K562 (cell line): ENCODE results near the gene UBE2D2. TPM values are rescaled to one million over a fixed set of nuclear protein-coding genes. Genes with fewer than 3 reads are reported as not detected.

Source experiments
- ARID1B ChIP-seq: fragments of 450-650 bp; IDR thresholded peaks from 2 replicates; pipeline ENCODE4 v1.6.1; 2016; ENCODE audit warnings: antibody characterized with exemption, mild to moderate bottlenecking, inconsistent platforms
- ATF6 ChIP-seq: sonication (generic); formaldehyde crosslinking; IDR thresholded peaks from 2 replicates; pipeline ENCODE4 v1.4.0; 2020; ENCODE audit warnings: mild to moderate bottlenecking, missing genetic modification reagents
- BHLHE40 ChIP-seq: IDR thresholded peaks from 2 replicates; pipeline ENCODE4 v1.6.1; 2011; ENCODE audit warnings: low read length, improper control_type of control experiment
- BRD9 ChIP-seq: fragments of 450-650 bp; IDR thresholded peaks from 2 replicates; pipeline ENCODE4 v1.6.1; 2018; ENCODE audit warnings: low read depth; ENCODE audit not compliant: partially characterized antibody
- CXXC5 ChIP-seq: fragments of 250-450 bp; sonication (Bioruptor Pico); IDR thresholded peaks from 2 replicates; pipeline ENCODE4 v1.8.0; 2022; ENCODE audit warnings: inconsistent platforms, mild to moderate bottlenecking, moderate library complexity
- HSF4 ChIP-seq: fragments of 250-450 bp; sonication (Bioruptor Pico); IDR thresholded peaks from 2 replicates; pipeline ENCODE4 v2.1.2; 2022; ENCODE audit warnings: mild to moderate bottlenecking, moderate library complexity, borderline replicate concordance
- MTA2 ChIP-seq: fragments of 450-650 bp; IDR thresholded peaks from 2 replicates; pipeline ENCODE4 v1.6.1; 2016; ENCODE audit warnings: low read depth
- NCOR1 ChIP-seq: fragments of 450-650 bp; IDR thresholded peaks from 2 replicates; pipeline ENCODE4 v1.6.1; 2016; ENCODE audit warnings: mild to moderate bottlenecking, moderate library complexity
- PHB ChIP-seq: fragments of 250-450 bp; sonication (Bioruptor Pico); IDR thresholded peaks from 2 replicates; pipeline ENCODE4 v1.5.0; 2021
- PRMT5 ChIP-seq: sonication (generic); formaldehyde crosslinking; IDR thresholded peaks from 2 replicates; pipeline ENCODE4 v1.5.0; 2020; ENCODE audit warnings: missing genetic modification reagents
- SMAD1 ChIP-seq: fragments of 150-350 bp; IDR thresholded peaks from 2 replicates; pipeline ENCODE4 v1.6.1; 2014; ENCODE audit warnings: low read length, low read depth; ENCODE audit not compliant: partially characterized antibody
- TAF1 ChIP-seq: IDR thresholded peaks from 2 replicates; pipeline ENCODE4 v1.6.1; 2011; ENCODE audit warnings: mild to moderate bottlenecking, low read length, moderate library complexity; ENCODE audit not compliant: insufficient read depth, control insufficient read depth, severe bottlenecking; ENCODE audit errors: extremely low read depth
- ZFPM2 ChIP-seq: fragments of 250-450 bp; sonication (Bioruptor Pico); IDR thresholded peaks from 2 replicates; pipeline ENCODE4 v1.5.1; 2022; ENCODE audit warnings: mild to moderate bottlenecking
- ZNF12 ChIP-seq: sonication (generic); formaldehyde crosslinking; IDR thresholded peaks from 2 replicates; pipeline ENCODE4 v1.4.0; 2020; ENCODE audit warnings: mild to moderate bottlenecking, missing genetic modification reagents
- polyA plus RNA-seq, 8 experiments: library from polyadenylated mRNA; depleted of rRNA in 4 of 8; stranded (reverse) in 5 of 8; unstranded in 3 of 8; fragments of >200 nt; fragmentation: Nextera tagmentation in 2 of 8; fragmentation: Illumina TruSeq in 1 of 8; extraction: Ambion mirVana in 2 of 8; extraction: Trizol in 1 of 8; gene quantifications; 2 replicates each; pipeline versions ENCODE4 v1.2.1 to v1.2.3, GENCODE V29; 2011 to 2014; ENCODE audit warnings: inconsistent platforms in 1 of 8, missing spikeins in 1 of 8
- total RNA-seq, 7 experiments: library from RNA; depleted of rRNA in 6 of 7; stranded (reverse); fragments of >200 nt in 6 of 7; fragmentation: Illumina TruSeq in 2 of 7; extraction: Trizol in 2 of 7; gene quantifications; 2 replicates each; pipeline versions ENCODE4 v1.2.1 to v1.2.3, GENCODE V29; 2011 to 2021; ENCODE audit warnings: low replicate concordance in 1 of 7

The UBE2D2 gene
- total and polyA plus RNA-seq, 9 of the 15 experiments (the other 6 are each of a cell fraction or from before 2014, with no cell fraction given) = 53.6 to 198 (median 122) TPM

DNA sequence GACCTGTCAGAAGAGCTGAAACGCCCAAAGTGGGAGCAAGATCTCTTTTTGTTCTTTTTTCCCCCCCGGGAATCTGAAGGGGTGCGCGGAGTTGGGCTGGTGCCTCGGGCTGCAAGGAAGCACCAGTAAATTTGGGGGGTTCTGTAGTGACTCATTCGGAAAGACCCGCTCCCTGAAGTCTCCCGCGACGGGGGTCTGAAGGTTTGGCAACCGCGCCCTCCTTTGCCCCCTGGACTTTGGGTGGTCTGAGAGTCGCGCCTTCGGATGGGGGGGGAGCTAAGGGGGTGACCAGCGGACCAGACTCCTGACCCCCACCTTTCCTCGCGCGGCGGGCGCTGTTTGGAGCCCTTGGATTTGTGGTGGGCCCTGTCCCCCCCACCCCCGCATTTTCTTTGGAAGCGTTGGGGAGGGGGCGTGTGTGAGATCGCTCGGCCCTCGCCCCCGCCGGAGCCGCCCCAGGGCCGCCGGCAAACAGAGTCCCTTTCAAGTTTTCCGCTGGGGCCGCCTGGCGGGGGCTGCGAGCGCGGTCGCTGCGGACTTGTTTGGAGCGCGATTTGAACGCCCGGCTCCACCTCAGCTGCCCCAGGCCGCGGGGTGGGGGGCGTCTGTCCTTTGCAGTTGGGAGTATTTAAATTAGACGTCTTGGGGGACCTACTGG, 89.0 kb downstream of the UBE2D2 start (continued):
- TF ChIP-seq HSF4 (CRISPR knock-in tag) (no peak), BHLHE40 (no peak; the same call in 1 of the 2 replicates), PRMT5 (CRISPR knock-in tag) (no peak), ZNF12 (CRISPR knock-in tag) (no peak), CXXC5 (peak; percentile 43), SMAD1 (no peak), ZFPM2 (CRISPR knock-in tag) (no peak), ARID1B (no peak), BRD9 (no peak), MTA2 (no peak), PHB (CRISPR knock-in tag) (no peak), NCOR1 (no peak), TAF1 (peak; percentile 43), ATF6 (CRISPR knock-in tag) (no peak)
